Epithelial cell of proximal tubule (primary cell): ENCODE results near the gene KAT6B. TPM values are rescaled to one million over a fixed set of nuclear protein-coding genes. Genes with fewer than 3 reads are reported as not detected.
"Not testable (repeated sequence)": the region's sequence is repeated elsewhere in the genome, so short reads cannot be mapped to it uniquely, and the experiment has no call there.

Experiments
- DNase-seq: peaks from one replicate; pipeline ENCODE4 v3.0.0-alpha.2; 2011; ENCODE audit warnings: low read depth
- H3K4me3 ChIP-seq: 2 replicates; pipeline ENCODE4 v1.5.1; 2011; ENCODE audit warnings: low read depth, mild to moderate bottlenecking, low read length
- CTCF ChIP-seq: conservative IDR thresholded peaks from 2 replicates; pipeline ENCODE4 v1.5.1; 2012; ENCODE audit warnings: low read depth, mild to moderate bottlenecking, low read length
- total RNA-seq: library from RNA; depleted of rRNA; stranded (reverse); fragments of >200 nt; gene quantifications from 2 replicates; pipeline ENCODE4 v1.2.3, GENCODE V29; 2015

KAT6B gene
- total RNA-seq, 1 donor from 2014 or later = 10.1 TPM

GRCh38 chr10:74883428-74883827, 57.0 kb downstream of the KAT6B start:
- H3K4me3 ChIP-seq = no peak overlapping the region
- no peak for TF ChIP-seq CTCF
- DNase-seq = no peak

- DNase-seq = no peak
- no peak overlapping the region for H3K4me3 ChIP-seq
- TF ChIP-seq CTCF = no peak
Measured at GRCh38 chr10:74887614-74888284, 61.3 kb downstream of the KAT6B start.

- DNase-seq = peak; percentile 26
- H3K4me3 ChIP-seq = no peak overlapping the region
- peak; percentile 65 for TF ChIP-seq CTCF
Measured at GRCh38 chr10:74888962-74889661, 62.7 kb downstream of the KAT6B start.

- H3K4me3 ChIP-seq = no peak overlapping the region
- TF ChIP-seq CTCF = no peak
- DNase-seq = no peak
Measured at GRCh38 chr10:74889662-74889998, 63.2 kb downstream of the KAT6B start.

- no peak for DNase-seq
- no peak overlapping the region for H3K4me3 ChIP-seq
- TF ChIP-seq CTCF = no peak
Measured at GRCh38 chr10:74890460-74890859, 64.1 kb downstream of the KAT6B start.

GRCh38 chr10:74891053-74891452, 64.7 kb downstream of the KAT6B start:
- no peak for TF ChIP-seq CTCF

GRCh38 chr10:74892839-74893238, 66.4 kb downstream of the KAT6B start:
- no peak for DNase-seq
- no peak overlapping the region for H3K4me3 ChIP-seq
- TF ChIP-seq CTCF = no peak

More at GRCh38 chr10:74891053-74891452, 64.7 kb downstream of the KAT6B start:
- H3K4me3 ChIP-seq = no peak overlapping the region
- DNase-seq = no peak

GRCh38 chr10:74893329-74893728, 66.9 kb downstream of the KAT6B start:
- H3K4me3 ChIP-seq, DNase-seq: not testable (repeated sequence)
